HCT116 (cell line): ENCODE data around the gene KCTD19. TPM values are rescaled to one million over a fixed set of nuclear protein-coding genes. Genes with fewer than 3 reads are reported as not detected.

Experiments used
- ATAC-seq: fragments of 200-7000 bp; cut with Tn5 transposase; 2 replicates; pipeline ENCODE4 v1.9.1; 2020; ENCODE audit warnings: mild to moderate bottlenecking, moderate library complexity
- BruUV-seq: library from RNA; stranded (reverse); fragments of 400-500 nt; replicated peaks from 2 replicates; lab custom pipeline; 2021; lab: Mats Ljungman, UMichigan
- CTCF ChIA-PET: fragments of 300-600 bp; sonication (Branson Sonifier 250); formaldehyde crosslinking; loops from one replicate; lab custom pipeline; 2021; ENCODE audit warnings: antibody characterized with exemption; lab: Charles Lee
- POLR2A ChIA-PET: fragments of 300-600, 350-600 bp; sonication (Branson Sonifier 250); formaldehyde crosslinking; loops from one replicate; lab custom pipeline; 2021; ENCODE audit warnings: antibody characterized with exemption; lab: Charles Lee
- RAD21 ChIA-PET, 2 experiments: fragments of 300-600 bp; sonication (Branson Sonifier 250); formaldehyde crosslinking; loops; one replicate each; lab custom pipeline; 2023; ENCODE audit warnings: low total read pairs in 2 of 2; ENCODE audit not compliant: uncharacterized antibody in 2 of 2, unreplicated experiment in 2 of 2, low non-redundant PET in 1 of 2; lab: Charles Lee
- DNase-seq: peaks from one replicate; pipeline ENCODE4 v3.0.0-alpha.2; 2010; ENCODE audit warnings: low read depth, low spot score
- H2AFZ ChIP-seq: fragments of 200-600 bp; shearing (Covaris generic), sonication (generic); 2 replicates; pipeline ENCODE4 v1.6.1; 2017; ENCODE audit warnings: low read depth, mixed run types, mixed read lengths, antibody characterized with exemption, low read length; ENCODE audit not compliant: poor library complexity, severe bottlenecking
- H3K27ac ChIP-seq: 2 replicates; pipeline ENCODE4 v1.5.1; 2012; ENCODE audit warnings: low read depth, low read length
- H3K27me3 ChIP-seq: fragments of 200-600 bp; sonication (generic); 2 replicates; pipeline ENCODE4 v1.6.1; 2016; ENCODE audit warnings: mixed run types, low read length, mixed read lengths; ENCODE audit not compliant: insufficient read depth
- H3K36me3 ChIP-seq, 2 experiments: fragments of 200-500 bp in 1 of 2; fragments of 200-600 bp in 1 of 2; sonication (Bioruptor generic) in 1 of 2; sonication (generic) in 1 of 2; 2 replicates each; pipeline versions ENCODE4 v1.5.1 to v1.6.1; 2014 to 2016; ENCODE audit warnings: low read length in 2 of 2, inconsistent platforms in 1 of 2, mixed read lengths in 1 of 2, mixed run types in 1 of 2; ENCODE audit not compliant: insufficient read depth in 2 of 2, control insufficient read depth in 1 of 2
- H3K4me1 ChIP-seq, 2 experiments: fragments of 200-600 bp in 1 of 2; sonication (generic) in 1 of 2; 2 replicates each; pipeline versions ENCODE4 v1.5.1 to v1.6.1; 2012 to 2017; ENCODE audit warnings: low read length in 2 of 2, inconsistent platforms in 1 of 2, mild to moderate bottlenecking in 1 of 2, mixed read lengths in 1 of 2, mixed run types in 1 of 2, moderate library complexity in 1 of 2; ENCODE audit not compliant: insufficient read depth in 2 of 2, control insufficient read depth in 1 of 2
- H3K4me2 ChIP-seq: fragments of 200-600 bp; sonication (generic); 2 replicates; pipeline ENCODE4 v1.6.1; 2017; ENCODE audit warnings: mixed run types, low read length, mixed read lengths
- H3K4me3 ChIP-seq, 2 experiments: fragments of 200-600 bp in 1 of 2; sonication (generic) in 1 of 2; replicated peaks in 1 of 2; 2 replicates each; pipeline ENCODE4 v1.5.1; 2011 to 2016; ENCODE audit warnings: low read length in 2 of 2, control low read depth in 1 of 2, low read depth in 1 of 2, mild to moderate bottlenecking in 1 of 2, mixed read lengths in 1 of 2, mixed run types in 1 of 2
- H3K79me2 ChIP-seq: fragments of 200-600 bp; sonication (generic); 2 replicates; pipeline ENCODE4 v1.6.1; 2017; ENCODE audit warnings: mild to moderate bottlenecking, mixed run types, low read length, moderate library complexity, mixed read lengths; ENCODE audit not compliant: insufficient read depth
- H3K9ac ChIP-seq: fragments of 200-600 bp; sonication (generic); 2 replicates; pipeline ENCODE4 v1.6.1; 2016; ENCODE audit warnings: low read length, mixed read lengths
- H3K9me2 ChIP-seq: fragments of 200-600 bp; sonication (generic), shearing (Covaris generic); 2 replicates; pipeline ENCODE4 v1.6.1; 2017; ENCODE audit warnings: mixed run types, mild to moderate bottlenecking, moderate library complexity; ENCODE audit not compliant: insufficient read depth
- H3K9me3 ChIP-seq, 2 experiments: fragments of 200-500 bp in 1 of 2; fragments of 200-600 bp in 1 of 2; sonication (Bioruptor generic) in 1 of 2; sonication (generic) in 1 of 2; 2 replicates each; pipeline ENCODE4 v1.6.1; 2014 to 2017; ENCODE audit warnings: low read length in 2 of 2, mixed read lengths in 2 of 2, inconsistent platforms in 1 of 2, low read depth in 1 of 2, mild to moderate bottlenecking in 1 of 2, mixed run types in 1 of 2, moderate library complexity in 1 of 2; ENCODE audit not compliant: control insufficient read depth in 1 of 2, insufficient read depth in 1 of 2
- H4K20me1 ChIP-seq: fragments of 200-600 bp; sonication (generic), shearing (Covaris generic); 2 replicates; pipeline ENCODE4 v1.6.1; 2017; ENCODE audit warnings: mixed run types, mild to moderate bottlenecking, moderate library complexity; ENCODE audit not compliant: insufficient read depth
- FOSL1 ChIP-seq: IDR thresholded peaks from 2 replicates; pipeline ENCODE4 v1.6.1; 2012; ENCODE audit warnings: low read depth
- MAX ChIP-seq: IDR thresholded peaks from 2 replicates; pipeline ENCODE4 v1.6.1; 2012
- POLR2A ChIP-seq: IDR thresholded peaks from 2 replicates; pipeline ENCODE4 v1.7.0; 2011; ENCODE audit warnings: borderline replicate concordance; ENCODE audit not compliant: insufficient read depth, insufficient read length; ENCODE audit errors: extremely low read depth
- SRF ChIP-seq: IDR thresholded peaks from 2 replicates; pipeline ENCODE4 v1.6.1; 2012; ENCODE audit warnings: low read depth
- TCF7L2 ChIP-seq: IDR thresholded peaks from 2 replicates; pipeline ENCODE4 v1.7.0; 2011; ENCODE audit warnings: borderline replicate concordance, inconsistent platforms; ENCODE audit not compliant: insufficient read depth, insufficient read length; ENCODE audit errors: extremely low read depth
- intact Hi-C: fragments of 100-400 bp; cut with micrococcal nuclease; formaldehyde crosslinking; loops from 2 replicates; pipeline ENCODE4 v1.10.0; 2022
- total RNA-seq: library from RNA; stranded (reverse); gene quantifications from one replicate; pipeline ENCODE4 v1.2.1, GENCODE V29; 2021; ENCODE audit not compliant: unreplicated experiment
- TF ChIP-seq, protein P1 (sequence below), 3 experiments: fragments of 200-600 bp in 1 of 3; sonication (generic) in 1 of 3; IDR thresholded peaks in 2 of 3; conservative IDR thresholded peaks in 1 of 3; 2 replicates each; pipeline ENCODE4 v1.5.1; 2012 to 2017; ENCODE audit warnings: low read depth in 2 of 3, low read length in 2 of 3, antibody characterized with exemption in 1 of 3, borderline replicate concordance in 1 of 3, control low read depth in 1 of 3, mild to moderate bottlenecking in 1 of 3, mixed read lengths in 1 of 3, mixed run types in 1 of 3, moderate library complexity in 1 of 3; ENCODE audit not compliant: insufficient read depth in 1 of 3

The KCTD19 gene
- total RNA-seq, 1 experiment from 2014 or later, result not detected

DNA sequence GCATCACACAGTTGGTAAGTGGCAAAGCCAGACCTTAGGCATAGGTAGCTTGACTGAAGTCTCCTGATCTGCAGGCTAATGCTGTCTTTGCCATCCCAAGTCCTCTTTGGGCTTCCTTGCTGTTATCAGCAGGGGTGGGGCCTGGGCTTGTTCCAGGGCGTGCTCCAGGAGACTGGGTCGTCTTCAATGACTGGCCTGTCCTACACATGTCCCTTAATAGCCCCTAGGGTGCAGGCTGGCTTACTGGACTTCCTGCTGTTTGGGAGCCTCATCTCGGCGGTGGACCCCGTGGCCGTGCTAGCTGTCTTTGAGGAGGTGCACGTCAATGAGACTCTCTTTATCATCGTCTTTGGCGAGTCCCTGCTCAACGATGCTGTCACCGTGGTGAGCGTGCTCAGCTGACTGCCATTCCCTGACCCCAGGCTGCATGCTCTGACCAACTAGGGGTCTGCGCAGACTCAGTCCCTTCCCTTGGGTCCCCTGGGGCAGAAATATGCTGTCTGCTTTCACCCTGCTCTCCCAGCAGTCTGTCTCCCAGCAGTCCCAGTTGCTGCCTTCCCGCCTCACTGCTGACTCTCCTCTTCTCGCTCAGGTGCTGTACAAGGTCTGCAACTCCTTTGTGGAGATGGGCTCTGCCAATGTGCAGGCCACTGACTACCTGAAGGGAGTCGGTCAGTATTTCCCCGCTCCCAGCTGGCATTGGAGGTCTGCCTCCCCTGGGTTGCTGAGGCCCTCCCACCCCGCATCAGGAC lies 71.6 kb downstream of the KCTD19 start:
- RAD21 ChIA-PET, result no interaction called here
- H3K4me3 ChIP-seq, result no peak overlapping the region
- H3K36me3 ChIP-seq, result no peaks in the 10 kb centered on the region; a peak in 1 of 4 replicates
- CTCF ChIA-PET, result no interaction called here
- no peaks in the 10 kb centered on the region for H3K27me3 ChIP-seq
- TF ChIP-seq FOSL1 (no peak), SRF (no peak), TCF7L2 (no peak), POLR2A (no peak), MAX (no peak)
- TF ChIP-seq, protein P1, sequence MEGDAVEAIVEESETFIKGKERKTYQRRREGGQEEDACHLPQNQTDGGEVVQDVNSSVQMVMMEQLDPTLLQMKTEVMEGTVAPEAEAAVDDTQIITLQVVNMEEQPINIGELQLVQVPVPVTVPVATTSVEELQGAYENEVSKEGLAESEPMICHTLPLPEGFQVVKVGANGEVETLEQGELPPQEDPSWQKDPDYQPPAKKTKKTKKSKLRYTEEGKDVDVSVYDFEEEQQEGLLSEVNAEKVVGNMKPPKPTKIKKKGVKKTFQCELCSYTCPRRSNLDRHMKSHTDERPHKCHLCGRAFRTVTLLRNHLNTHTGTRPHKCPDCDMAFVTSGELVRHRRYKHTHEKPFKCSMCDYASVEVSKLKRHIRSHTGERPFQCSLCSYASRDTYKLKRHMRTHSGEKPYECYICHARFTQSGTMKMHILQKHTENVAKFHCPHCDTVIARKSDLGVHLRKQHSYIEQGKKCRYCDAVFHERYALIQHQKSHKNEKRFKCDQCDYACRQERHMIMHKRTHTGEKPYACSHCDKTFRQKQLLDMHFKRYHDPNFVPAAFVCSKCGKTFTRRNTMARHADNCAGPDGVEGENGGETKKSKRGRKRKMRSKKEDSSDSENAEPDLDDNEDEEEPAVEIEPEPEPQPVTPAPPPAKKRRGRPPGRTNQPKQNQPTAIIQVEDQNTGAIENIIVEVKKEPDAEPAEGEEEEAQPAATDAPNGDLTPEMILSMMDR (IDR thresholded peaks at IDR 0.05 in 2 of 3, conservative IDR thresholded peaks at IDR 0.05 in 1 of 3; ENCODE audit: borderline replicate concordance in 1 of 3, insufficient read depth in 1 of 3, low read depth in 2 of 3, low read length in 2 of 3), result no peak
- no peak overlapping the region for H3K27ac ChIP-seq
- no peaks in the 10 kb centered on the region for H3K79me2 ChIP-seq
- POLR2A ChIA-PET, result no interaction called here
- H2AFZ ChIP-seq, result no peak overlapping the region
- H3K4me2 ChIP-seq, result no peak overlapping the region
- no peaks in the 10 kb centered on the region for H3K9me2 ChIP-seq
- H4K20me1 ChIP-seq, result no peaks in the 10 kb centered on the region
- intact Hi-C loops, result no loop called here
- H3K9me3 ChIP-seq, result no peaks in the 10 kb centered on the region
- no peak for ATAC-seq
- no TSS peak for BruUV-seq
- H3K9ac ChIP-seq, result no peak overlapping the region
- no peak for DNase-seq
- no peaks in the 10 kb centered on the region for H3K4me1 ChIP-seq
